Measurements from ENCODE around the gene TMEM161A. TPM values are rescaled to one million over a fixed set of nuclear protein-coding genes. Genes with fewer than 3 reads are reported as not detected.

The TMEM161A gene
- total RNA-seq, 4 donors from 2014 or later, result 16.9 to 41.9 (median 18.5) TPM

GRCh38 chr19:19087676-19088075 lies 50.6 kb downstream of the TMEM161A start:
- no peak for TF ChIP-seq POLR2A (IDR thresholded peaks at IDR 0.05)
- TF ChIP-seq EP300 (IDR thresholded peaks at IDR 0.05; ENCODE audit: low read depth), result no peak
- TF ChIP-seq POLR2AphosphoS5 (IDR thresholded peaks at IDR 0.05), result no peak
- no peak for TF ChIP-seq CTCF (IDR thresholded peaks at IDR 0.05)
- no peak for DNase-seq
- Histone ChIP-seq H3K27me3 (no peaks in the 10 kb centered on the region), H3K27ac (no peak overlapping the region), H3K9me3 (no peaks in the 10 kb centered on the region), H3K4me3 (no peak overlapping the region), H3K4me1 (no peaks in the 10 kb centered on the region), H3K36me3 (no peaks in the 10 kb centered on the region)
- intact Hi-C loops (cut with DNase I; ENCODE audit: low total_unique reads), result no loop called here
- in situ Hi-C loops (cut with MboI; ENCODE audit: low pct_ligation_motif_present in 1 of 4, low pct_unique_long_range_greater_than_20kb in 1 of 4, low sequenced_read_pairs in 3 of 4), result no loop called here
- WGBS, 2 donors (ENCODE audit: low coverage in 1 of 2), result 67 to 88% methylated on average over 1 to 2 of the region's 2 CpGs

- H3K27ac ChIP-seq, result no peak overlapping the region
- no peak for TF ChIP-seq POLR2AphosphoS5 (IDR thresholded peaks at IDR 0.05)
- TF ChIP-seq EP300 (IDR thresholded peaks at IDR 0.05; ENCODE audit: low read depth), result no peak
- no peak for TF ChIP-seq CTCF (IDR thresholded peaks at IDR 0.05)
- no peak for TF ChIP-seq POLR2A (IDR thresholded peaks at IDR 0.05)
- DNase-seq, result no peak
- WGBS, 2 donors (ENCODE audit: low coverage in 1 of 2), result 86% methylated on average over 10 of the region's 10 CpGs; no CpG with 5 or more reads in 1 of the 2 donors
- in situ Hi-C loops (cut with MboI; ENCODE audit: low pct_ligation_motif_present in 1 of 4, low pct_unique_long_range_greater_than_20kb in 1 of 4, low sequenced_read_pairs in 3 of 4) (no loop called here), intact Hi-C loops (cut with DNase I; ENCODE audit: low total_unique reads) (no loop called here)
- H3K36me3 ChIP-seq, result no peaks in the 10 kb centered on the region
- no peaks in the 10 kb centered on the region for H3K4me1 ChIP-seq
- no peaks in the 10 kb centered on the region for H3K27me3 ChIP-seq
- H3K9me3 ChIP-seq, result no peaks in the 10 kb centered on the region
- H3K4me3 ChIP-seq, result no peak overlapping the region
These were observed 54.7 kb downstream of the TMEM161A start for GRCh38 chr19:19083413-19084178.

GRCh38 chr19:19081642-19082151 lies 56.6 kb downstream of the TMEM161A start:
- 81 to 92% methylated on average over 2 to 16 of the region's 16 CpGs for WGBS, 2 donors (ENCODE audit: low coverage in 1 of 2)
- no peaks in the 10 kb centered on the region for H3K4me1 ChIP-seq
- in situ Hi-C loops (cut with MboI; ENCODE audit: low pct_ligation_motif_present in 1 of 4, low pct_unique_long_range_greater_than_20kb in 1 of 4, low sequenced_read_pairs in 3 of 4), result no loop called here
- H3K27ac ChIP-seq, result no peak overlapping the region
- H3K36me3 ChIP-seq, result no peaks in the 10 kb centered on the region
- TF ChIP-seq POLR2AphosphoS5 (IDR thresholded peaks at IDR 0.05) (no peak), CTCF (IDR thresholded peaks at IDR 0.05) (no peak), POLR2A (IDR thresholded peaks at IDR 0.05) (no peak), EP300 (IDR thresholded peaks at IDR 0.05; ENCODE audit: low read depth) (no peak)
- H3K4me3 ChIP-seq, result no peak overlapping the region
- intact Hi-C loops (cut with DNase I; ENCODE audit: low total_unique reads), result no loop called here
- no peak for DNase-seq
- H3K9me3 ChIP-seq, result no peaks in the 10 kb centered on the region
- no peaks in the 10 kb centered on the region for H3K27me3 ChIP-seq

- intact Hi-C loops (cut with DNase I; ENCODE audit: low total_unique reads), result no loop called here
- Histone ChIP-seq H3K9me3 (no peaks in the 10 kb centered on the region), H3K4me3 (no peak overlapping the region), H3K27me3 (no peaks in the 10 kb centered on the region), H3K36me3 (no peaks in the 10 kb centered on the region), H3K27ac (no peak overlapping the region), H3K4me1 (no peaks in the 10 kb centered on the region)
- no peak for TF ChIP-seq CTCF (IDR thresholded peaks at IDR 0.05)
- no peak for TF ChIP-seq POLR2A (IDR thresholded peaks at IDR 0.05)
- TF ChIP-seq POLR2AphosphoS5 (IDR thresholded peaks at IDR 0.05), result no peak
- no peak for TF ChIP-seq EP300 (IDR thresholded peaks at IDR 0.05; ENCODE audit: low read depth)
- no peak for DNase-seq
- WGBS, 2 donors (ENCODE audit: low coverage in 1 of 2), result 100% methylated on average over 1 of the region's 1 CpG; no CpG with 5 or more reads in 1 of the 2 donors
- in situ Hi-C loops (cut with MboI; ENCODE audit: low pct_ligation_motif_present in 1 of 4, low pct_unique_long_range_greater_than_20kb in 1 of 4, low sequenced_read_pairs in 3 of 4), result no loop called here
These were observed 58.7 kb downstream of the TMEM161A start for GRCh38 chr19:19079571-19079970.
